SK-N-DZ (cell line): ENCODE results near the gene CDC42EP3.

Source experiments
- DNase-seq: peaks from one replicate; pipeline ENCODE4 v3.0.0-alpha.2; 2015; ENCODE audit warnings: low spot score

Gene CDC42EP3

GRCh38 chr2:37683921-37684780, 12.7 kb upstream of the CDC42EP3 start:
- DNase-seq: no peak

- DNase-seq: no peak
These were observed 11.8 kb upstream of the CDC42EP3 start for GRCh38 chr2:37683241-37683640.

- no peak for DNase-seq
These were observed 11.0 kb upstream of the CDC42EP3 start for GRCh38 chr2:37682473-37682872.

GRCh38 chr2:37681587-37681986, 10.1 kb upstream of the CDC42EP3 start:
- DNase-seq: no peak

- no peak for DNase-seq
These were observed 7.7 kb upstream of the CDC42EP3 start for GRCh38 chr2:37679072-37679695.

- no peak for DNase-seq
These were observed 4.8 kb upstream of the CDC42EP3 start for GRCh38 chr2:37676274-37676673.

- DNase-seq: no peak
These were observed 3.5 kb upstream of the CDC42EP3 start for GRCh38 chr2:37674946-37675345.

GRCh38 chr2:37672870-37673184, 1.4 kb upstream of the CDC42EP3 start:
- no peak for DNase-seq

- peak; percentile 95 for DNase-seq
These were observed 845 bp upstream of the CDC42EP3 start for GRCh38 chr2:37672104-37672869.

GRCh38 chr2:37671816-37672103, 318 bp upstream of the CDC42EP3 start:
- DNase-seq: no peak

- DNase-seq: peak; percentile 51
These were observed 949 bp downstream of the CDC42EP3 start for GRCh38 chr2:37670378-37671008.

GRCh38 chr2:37669446-37669845, 2.0 kb downstream of the CDC42EP3 start:
- DNase-seq: no peak

- no peak for DNase-seq
These were observed 3.7 kb downstream of the CDC42EP3 start for GRCh38 chr2:37667704-37668103.

- no peak for DNase-seq
These were observed 4.7 kb downstream of the CDC42EP3 start for GRCh38 chr2:37666772-37667171.

- no peak for DNase-seq
These were observed 5.7 kb downstream of the CDC42EP3 start for GRCh38 chr2:37665604-37666362.

GRCh38 chr2:37665043-37665442, 6.4 kb downstream of the CDC42EP3 start:
- DNase-seq: no peak

GRCh38 chr2:37664231-37664643, 7.2 kb downstream of the CDC42EP3 start:
- DNase-seq: no peak

- DNase-seq: no peak
These were observed 8.1 kb downstream of the CDC42EP3 start for GRCh38 chr2:37663390-37663789.

GRCh38 chr2:37659723-37660122, 11.7 kb downstream of the CDC42EP3 start:
- no peak for DNase-seq

- peak; percentile 53 for DNase-seq
These were observed 12.8 kb downstream of the CDC42EP3 start for GRCh38 chr2:37658682-37659081.

GRCh38 chr2:37657471-37657870, 14.0 kb downstream of the CDC42EP3 start:
- no peak for DNase-seq
